Uterus (tissue), 2 donors: ENCODE results near the gene UNC13D.

Experiments used
- POLR2A ChIP-seq, 2 donors: fragments of 450-650 bp; IDR thresholded peaks; one replicate each; pipeline ENCODE4 v1.6.1; 2016; ENCODE audit warnings: antibody characterized with exemption in 2 of 2, mild to moderate bottlenecking in 1 of 2, moderate library complexity in 1 of 2
- TF ChIP-seq, protein P1 (sequence below), 4 experiments: fragments of 200-600 bp in 2 of 4; fragments of 450-650 bp in 2 of 4; sonication (generic) in 2 of 4; IDR thresholded peaks; one replicate each; pipeline ENCODE4 v1.5.1; 2016 to 2019; ENCODE audit warnings: antibody characterized with exemption in 4 of 4, mild to moderate bottlenecking in 2 of 4, moderate library complexity in 1 of 4

GRCh38 chr17:75849724-75850123, 5.5 kb upstream of the UNC13D start:
- TF ChIP-seq, protein P1, sequence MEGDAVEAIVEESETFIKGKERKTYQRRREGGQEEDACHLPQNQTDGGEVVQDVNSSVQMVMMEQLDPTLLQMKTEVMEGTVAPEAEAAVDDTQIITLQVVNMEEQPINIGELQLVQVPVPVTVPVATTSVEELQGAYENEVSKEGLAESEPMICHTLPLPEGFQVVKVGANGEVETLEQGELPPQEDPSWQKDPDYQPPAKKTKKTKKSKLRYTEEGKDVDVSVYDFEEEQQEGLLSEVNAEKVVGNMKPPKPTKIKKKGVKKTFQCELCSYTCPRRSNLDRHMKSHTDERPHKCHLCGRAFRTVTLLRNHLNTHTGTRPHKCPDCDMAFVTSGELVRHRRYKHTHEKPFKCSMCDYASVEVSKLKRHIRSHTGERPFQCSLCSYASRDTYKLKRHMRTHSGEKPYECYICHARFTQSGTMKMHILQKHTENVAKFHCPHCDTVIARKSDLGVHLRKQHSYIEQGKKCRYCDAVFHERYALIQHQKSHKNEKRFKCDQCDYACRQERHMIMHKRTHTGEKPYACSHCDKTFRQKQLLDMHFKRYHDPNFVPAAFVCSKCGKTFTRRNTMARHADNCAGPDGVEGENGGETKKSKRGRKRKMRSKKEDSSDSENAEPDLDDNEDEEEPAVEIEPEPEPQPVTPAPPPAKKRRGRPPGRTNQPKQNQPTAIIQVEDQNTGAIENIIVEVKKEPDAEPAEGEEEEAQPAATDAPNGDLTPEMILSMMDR (IDR thresholded peaks at IDR 0.05) = no peak
- no peak for TF ChIP-seq POLR2A (IDR thresholded peaks at IDR 0.05)
